ENCODE data around the gene ADAP1. TPM values are rescaled to one million over a fixed set of nuclear protein-coding genes. Genes with fewer than 3 reads are reported as not detected.

Gene ADAP1
- total and polyA plus RNA-seq, 2 donors = 6.2 to 9.4 TPM

GRCh38 chr7:983616-984071 is 29.2 kb upstream of the ADAP1 start:
- H3K27ac ChIP-seq (ENCODE audit: low read depth in 1 of 2, low read length in 1 of 2) = no peak overlapping the region

GRCh38 chr7:983004-983615 is 28.6 kb upstream of the ADAP1 start, which contains the start of gene CYP2W1:
Gene CYP2W1, plus strand, starts transcription at chr7:983181. Its CDS starts 31 bp downstream, at chr7:983212.
- Histone ChIP-seq H3K9me3 (ENCODE audit: control insufficient read depth in 2 of 2, insufficient read depth in 1 of 2, low read length in 1 of 2) (no peaks in the 10 kb centered on the region), H3K36me3 (ENCODE audit: control insufficient read depth in 2 of 2, insufficient read depth in 2 of 2, low read length in 1 of 2) (no peaks in the 10 kb centered on the region), H3K27ac (ENCODE audit: low read depth in 1 of 2, low read length in 1 of 2) (no peak within 1 kb of the TSS), H3K27me3 (ENCODE audit: control insufficient read depth in 2 of 2, insufficient read depth in 1 of 2, low read length in 1 of 2) (peaks cover 0 to 28% of the 10 kb centered on the region in 2 donors), H3K4me3 (ENCODE audit: low read length in 2 of 2) (no peak within 1 kb of the TSS), H3K4me1 (ENCODE audit: control insufficient read depth in 2 of 2, insufficient read depth in 2 of 2, low read length in 2 of 2) (no peaks in the 10 kb centered on the region)
- DNase-seq (ENCODE audit: low read depth in 6 of 9, low spot score in 9 of 9) = no peak
- 89% methylated on average over 34 of the region's 34 CpGs for WGBS

More at GRCh38 chr7:983616-984071, 29.2 kb upstream of the ADAP1 start:
- DNase-seq (ENCODE audit: low read depth in 6 of 9, low spot score in 9 of 9) = no peak
- Histone ChIP-seq H3K9me3 (ENCODE audit: control insufficient read depth in 2 of 2, insufficient read depth in 1 of 2, low read length in 1 of 2) (no peaks in the 10 kb centered on the region), H3K4me1 (ENCODE audit: control insufficient read depth in 2 of 2, insufficient read depth in 2 of 2, low read length in 2 of 2) (no peaks in the 10 kb centered on the region), H3K27me3 (ENCODE audit: control insufficient read depth in 2 of 2, insufficient read depth in 1 of 2, low read length in 1 of 2) (peaks cover 3 to 33% of the 10 kb centered on the region in 2 donors), H3K4me3 (ENCODE audit: low read length in 2 of 2) (no peak overlapping the region), H3K36me3 (ENCODE audit: control insufficient read depth in 2 of 2, insufficient read depth in 2 of 2, low read length in 1 of 2) (no peaks in the 10 kb centered on the region)
- WGBS = 95% methylated on average over 20 of the region's 20 CpGs

- Histone ChIP-seq H3K4me1 (ENCODE audit: control insufficient read depth in 2 of 2, insufficient read depth in 2 of 2, low read length in 2 of 2) (no peaks in the 10 kb centered on the region), H3K4me3 (ENCODE audit: low read length in 2 of 2) (no peak overlapping the region), H3K36me3 (ENCODE audit: control insufficient read depth in 2 of 2, insufficient read depth in 2 of 2, low read length in 1 of 2) (no peaks in the 10 kb centered on the region), H3K27ac (ENCODE audit: low read depth in 1 of 2, low read length in 1 of 2) (no peak overlapping the region), H3K9me3 (ENCODE audit: control insufficient read depth in 2 of 2, insufficient read depth in 1 of 2, low read length in 1 of 2) (no peaks in the 10 kb centered on the region), H3K27me3 (ENCODE audit: control insufficient read depth in 2 of 2, insufficient read depth in 1 of 2, low read length in 1 of 2) (peaks cover 0 to 22% of the 10 kb centered on the region in 2 donors)
- WGBS = 83% methylated on average over 10 of the region's 10 CpGs
- no peak for DNase-seq (ENCODE audit: low read depth in 6 of 9, low spot score in 9 of 9)
Measured at GRCh38 chr7:982511-983003, 28.1 kb upstream of the ADAP1 start.

GRCh38 chr7:981793-982510 is 27.5 kb upstream of the ADAP1 start:
- H3K36me3 ChIP-seq (ENCODE audit: control insufficient read depth in 2 of 2, insufficient read depth in 2 of 2, low read length in 1 of 2) = no peaks in the 10 kb centered on the region
- no peaks in the 10 kb centered on the region for H3K9me3 ChIP-seq (ENCODE audit: control insufficient read depth in 2 of 2, insufficient read depth in 1 of 2, low read length in 1 of 2)
- H3K4me1 ChIP-seq (ENCODE audit: control insufficient read depth in 2 of 2, insufficient read depth in 2 of 2, low read length in 2 of 2) = peaks cover 0 to 2% of the 10 kb centered on the region in 2 donors
- no peak overlapping the region for H3K4me3 ChIP-seq (ENCODE audit: low read length in 2 of 2)
- no peak for DNase-seq (ENCODE audit: low read depth in 6 of 9, low spot score in 9 of 9)
- WGBS = 91% methylated on average over 19 of the region's 19 CpGs
- peaks cover 0 to 16% of the 10 kb centered on the region in 2 donors for H3K27me3 ChIP-seq (ENCODE audit: control insufficient read depth in 2 of 2, insufficient read depth in 1 of 2, low read length in 1 of 2)
- no peak overlapping the region for H3K27ac ChIP-seq (ENCODE audit: low read depth in 1 of 2, low read length in 1 of 2)

GRCh38 chr7:979886-980571 is 25.5 kb upstream of the ADAP1 start:
- Histone ChIP-seq H3K27ac (ENCODE audit: low read depth in 1 of 2, low read length in 1 of 2) (no peak overlapping the region), H3K4me1 (ENCODE audit: control insufficient read depth in 2 of 2, insufficient read depth in 2 of 2, low read length in 2 of 2) (peaks cover 0 to 9% of the 10 kb centered on the region in 2 donors), H3K9me3 (ENCODE audit: control insufficient read depth in 2 of 2, insufficient read depth in 1 of 2, low read length in 1 of 2) (no peaks in the 10 kb centered on the region), H3K4me3 (ENCODE audit: low read length in 2 of 2) (no peak overlapping the region), H3K36me3 (ENCODE audit: control insufficient read depth in 2 of 2, insufficient read depth in 2 of 2, low read length in 1 of 2) (no peaks in the 10 kb centered on the region), H3K27me3 (ENCODE audit: control insufficient read depth in 2 of 2, insufficient read depth in 1 of 2, low read length in 1 of 2) (no peaks in the 10 kb centered on the region)
- no peak for DNase-seq (ENCODE audit: low read depth in 6 of 9, low spot score in 9 of 9)
- WGBS = 84% methylated on average over 15 of the region's 15 CpGs

GRCh38 chr7:979151-979550 is 24.7 kb upstream of the ADAP1 start:
- DNase-seq (ENCODE audit: low read depth in 6 of 9, low spot score in 9 of 9) = no peak
- Histone ChIP-seq H3K9me3 (ENCODE audit: control insufficient read depth in 2 of 2, insufficient read depth in 1 of 2, low read length in 1 of 2) (no peaks in the 10 kb centered on the region), H3K36me3 (ENCODE audit: control insufficient read depth in 2 of 2, insufficient read depth in 2 of 2, low read length in 1 of 2) (no peaks in the 10 kb centered on the region), H3K27me3 (ENCODE audit: control insufficient read depth in 2 of 2, insufficient read depth in 1 of 2, low read length in 1 of 2) (no peaks in the 10 kb centered on the region), H3K27ac (ENCODE audit: low read depth in 1 of 2, low read length in 1 of 2) (no peak overlapping the region), H3K4me1 (ENCODE audit: control insufficient read depth in 2 of 2, insufficient read depth in 2 of 2, low read length in 2 of 2) (peaks cover 3 to 14% of the 10 kb centered on the region in 2 donors), H3K4me3 (ENCODE audit: low read length in 2 of 2) (no peak overlapping the region)
- WGBS = 92% methylated on average over 16 of the region's 16 CpGs

- H3K27ac ChIP-seq (ENCODE audit: low read depth in 1 of 2, low read length in 1 of 2) = no peak overlapping the region
- no peaks in the 10 kb centered on the region for H3K36me3 ChIP-seq (ENCODE audit: control insufficient read depth in 2 of 2, insufficient read depth in 2 of 2, low read length in 1 of 2)
- no peak overlapping the region for H3K4me3 ChIP-seq (ENCODE audit: low read length in 2 of 2)
- H3K9me3 ChIP-seq (ENCODE audit: control insufficient read depth in 2 of 2, insufficient read depth in 1 of 2, low read length in 1 of 2) = no peaks in the 10 kb centered on the region
- H3K4me1 ChIP-seq (ENCODE audit: control insufficient read depth in 2 of 2, insufficient read depth in 2 of 2, low read length in 2 of 2) = peaks cover 6 to 17% of the 10 kb centered on the region in 2 donors
- WGBS = 94% methylated on average over 24 of the region's 24 CpGs
- no peaks in the 10 kb centered on the region for H3K27me3 ChIP-seq (ENCODE audit: control insufficient read depth in 2 of 2, insufficient read depth in 1 of 2, low read length in 1 of 2)
- DNase-seq (ENCODE audit: low read depth in 6 of 9, low spot score in 9 of 9) = no peak
Measured at GRCh38 chr7:978416-979091, 24.1 kb upstream of the ADAP1 start.

- no peak overlapping the region for H3K27ac ChIP-seq (ENCODE audit: low read depth in 1 of 2, low read length in 1 of 2)
- no peaks in the 10 kb centered on the region for H3K27me3 ChIP-seq (ENCODE audit: control insufficient read depth in 2 of 2, insufficient read depth in 1 of 2, low read length in 1 of 2)
- WGBS = 93% methylated on average over 7 of the region's 7 CpGs
- peaks cover 0 to 4% of the 10 kb centered on the region in 2 donors for H3K36me3 ChIP-seq (ENCODE audit: control insufficient read depth in 2 of 2, insufficient read depth in 2 of 2, low read length in 1 of 2)
- H3K4me3 ChIP-seq (ENCODE audit: low read length in 2 of 2) = no peak overlapping the region
- DNase-seq (ENCODE audit: low read depth in 6 of 9, low spot score in 9 of 9) = no peak
- H3K9me3 ChIP-seq (ENCODE audit: control insufficient read depth in 2 of 2, insufficient read depth in 1 of 2, low read length in 1 of 2) = no peaks in the 10 kb centered on the region
- peaks cover 6 to 21% of the 10 kb centered on the region in 2 donors for H3K4me1 ChIP-seq (ENCODE audit: control insufficient read depth in 2 of 2, insufficient read depth in 2 of 2, low read length in 2 of 2)
Measured at GRCh38 chr7:978049-978346, 23.5 kb upstream of the ADAP1 start.

Data from thymus (tissue), 11 donors.